Immature natural killer cell (primary cell): ENCODE data around the gene JUP. TPM values are rescaled to one million over a fixed set of nuclear protein-coding genes. Genes with fewer than 3 reads are reported as not detected.
A peak's percentile ranks its signal among the peaks of the same experiment; 100 is the strongest.
"Not testable (repeated sequence)": the region's sequence is repeated elsewhere in the genome, so short reads cannot be mapped to it uniquely, and the experiment has no call there.

Experiments
- DNase-seq, 3 donors: peaks; one replicate each; pipeline ENCODE4 v3.0.0; 2022; ENCODE audit warnings: mixed read lengths in 1 of 3
- H3K27ac Mint-ChIP-seq, 6 donors: one replicate each; pipeline ENCODE4 v1.8.0; 2020; ENCODE audit warnings: mixed read lengths in 6 of 6, mild to moderate bottlenecking in 5 of 6, inconsistent platforms in 4 of 6, moderate library complexity in 3 of 6
- H3K27me3 Mint-ChIP-seq, 3 donors: one replicate each; pipeline ENCODE4 v1.8.0; 2020 to 2021; ENCODE audit warnings: low read depth in 3 of 3, mild to moderate bottlenecking in 3 of 3, mixed read lengths in 3 of 3, moderate library complexity in 3 of 3, inconsistent platforms in 1 of 3
- H3K36me3 Mint-ChIP-seq, 3 donors: one replicate each; pipeline ENCODE4 v1.8.0; 2020; ENCODE audit warnings: mixed read lengths in 3 of 3, inconsistent platforms in 2 of 3, mild to moderate bottlenecking in 2 of 3
- H3K4me1 Mint-ChIP-seq, 2 donors: one replicate each; pipeline ENCODE4 v1.8.0; 2020; ENCODE audit warnings: inconsistent platforms in 2 of 2, mild to moderate bottlenecking in 2 of 2, mixed read lengths in 2 of 2, moderate library complexity in 1 of 2
- H3K4me3 Mint-ChIP-seq, 5 donors: one replicate each; pipeline ENCODE4 v1.8.0; 2020; ENCODE audit warnings: mild to moderate bottlenecking in 5 of 5, mixed read lengths in 5 of 5, inconsistent platforms in 3 of 5, moderate library complexity in 3 of 5
- H3K9me3 Mint-ChIP-seq, 6 donors: one replicate each; pipeline ENCODE4 v1.8.0; 2020; ENCODE audit warnings: mild to moderate bottlenecking in 6 of 6, mixed read lengths in 6 of 6, inconsistent platforms in 4 of 6, moderate library complexity in 3 of 6
- polyA plus RNA-seq, 3 donors: library from polyadenylated mRNA; unstranded; fragments of 300-500 nt; fragmentation: Illumina TruSeq; gene quantifications; one replicate each; pipeline ENCODE4 v1.2.3, GENCODE V29; 2021

JUP gene
- polyA plus RNA-seq, result under 1 TPM in 2 of 3 donors, not detected in 1; 0.61 to 0.76 TPM

DNA sequence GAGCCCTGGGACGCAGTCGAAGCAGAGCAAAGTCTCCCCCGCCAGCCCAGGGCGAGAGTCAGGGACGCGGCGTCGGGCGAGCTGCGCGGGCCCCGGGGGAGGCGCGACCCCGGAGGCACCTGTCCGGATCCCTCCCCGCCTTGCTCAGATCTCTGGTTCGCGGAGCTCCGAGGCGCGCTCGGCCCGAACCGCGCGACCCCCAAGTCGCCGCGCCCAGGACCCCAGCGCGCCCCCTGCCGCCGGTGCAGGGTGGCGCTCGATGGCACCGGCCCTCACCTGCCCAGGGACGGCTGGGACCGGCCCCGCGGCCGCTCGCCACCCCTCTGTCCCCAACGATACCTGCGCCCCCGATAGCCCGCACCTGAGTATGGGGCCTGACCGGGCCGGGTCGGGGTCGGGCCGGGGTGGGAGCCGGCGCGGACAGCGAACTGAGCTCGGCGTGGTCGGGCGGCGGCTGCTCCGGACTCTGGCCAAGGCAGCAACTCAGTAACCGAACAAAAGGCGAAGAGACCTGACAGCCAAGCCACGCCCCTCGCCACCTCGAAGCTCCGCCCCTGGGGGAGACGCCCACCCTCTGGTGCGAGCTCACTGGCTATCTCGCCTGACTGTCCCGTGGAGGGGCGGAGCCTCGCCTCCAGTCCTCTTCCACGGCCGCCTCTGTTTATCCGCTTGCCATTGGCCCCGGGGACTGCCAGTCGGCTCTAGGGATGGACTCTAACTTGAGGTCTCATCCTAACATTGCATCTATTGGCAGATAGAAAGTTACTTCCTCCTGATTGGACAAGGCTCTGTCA is at the start of gene JUP:
Gene JUP, minus strand, starts transcription at position 485 of the 794 bp plus-strand sequence. CDS start 14,857 bp downstream, outside the sequence.
- H3K36me3 Mint-ChIP-seq, result no peaks in the 10 kb centered on the region
- DNase-seq, result peak; percentile 88 to 90 (median 90)
- H3K27me3 Mint-ChIP-seq, result peaks cover 6 to 14% (median 9%) of the 10 kb centered on the region in 3 donors
- peaks cover 14 to 23% of the 10 kb centered on the region in 2 donors for H3K4me1 Mint-ChIP-seq
- no peaks in the 10 kb centered on the region for H3K9me3 Mint-ChIP-seq
- peak within 1 kb of the TSS in 3 of 6 donors; percentile 16 to 53 (median 35) for H3K27ac Mint-ChIP-seq
- H3K4me3 Mint-ChIP-seq, result peak within 1 kb of the TSS; percentile 71 to 82 (median 76)

- peak within 1 kb of the TSS; percentile 83 to 86 (median 84) for H3K4me3 Mint-ChIP-seq
- H3K9me3 Mint-ChIP-seq, result no peaks in the 10 kb centered on the region
- H3K27me3 Mint-ChIP-seq, result peaks cover 2 to 4% (median 3%) of the 10 kb centered on the region in 3 donors
- H3K27ac Mint-ChIP-seq, result peak within 1 kb of the TSS in 1 of 6 donors; percentile 56
- peaks cover 0 to 4% (median 0%) of the 10 kb centered on the region in 3 donors for H3K36me3 Mint-ChIP-seq
- H3K4me1 Mint-ChIP-seq, result peaks cover 12 to 19% of the 10 kb centered on the region in 2 donors
- peak; percentile 24 to 57 (median 39) for DNase-seq
Measured at GRCh38 chr17:41835800-41836549, 49.5 kb upstream of the JUP start, which contains the start of gene NT5C3B. NT5C3B (minus strand) TSS chr17:41836232; CDS start chr17:41836193, 39 bp downstream.

- no peak for DNase-seq
- H3K4me3 Mint-ChIP-seq, result peak overlapping the region; percentile 83 to 86 (median 84)
- H3K27ac Mint-ChIP-seq, result peak overlapping the region in 1 of 6 donors; percentile 40
- peaks cover 0 to 7% (median 0%) of the 10 kb centered on the region in 3 donors for H3K36me3 Mint-ChIP-seq
- H3K4me1 Mint-ChIP-seq, result peaks cover 12 to 19% of the 10 kb centered on the region in 2 donors
- peaks cover 2 to 4% (median 3%) of the 10 kb centered on the region in 3 donors for H3K27me3 Mint-ChIP-seq
- H3K9me3 Mint-ChIP-seq, result no peaks in the 10 kb centered on the region
Measured at GRCh38 chr17:41835214-41835799, 48.8 kb upstream of the JUP start.

GRCh38 chr17:41829961-41830360 is 43.5 kb upstream of the JUP start:
- H3K4me1 Mint-ChIP-seq, H3K9me3 Mint-ChIP-seq: not testable (repeated sequence)
- H3K36me3 Mint-ChIP-seq, result peaks cover 0 to 13% (median 0%) of the 10 kb centered on the region in 3 donors

GRCh38 chr17:41825175-41825845 is 38.8 kb upstream of the JUP start:
- Mint-ChIP-seq H3K27me3 (peaks cover 0 to 2% (median 1%) of the 10 kb centered on the region in 3 donors), H3K36me3 (peaks cover 0 to 6% (median 0%) of the 10 kb centered on the region in 3 donors), H3K9me3 (no peaks in the 10 kb centered on the region), H3K27ac (no peak overlapping the region), H3K4me1 (no peaks in the 10 kb centered on the region), H3K4me3 (no peak overlapping the region)
- DNase-seq, result no peak

More at GRCh38 chr17:41829961-41830360, 43.5 kb upstream of the JUP start:
- H3K27ac Mint-ChIP-seq, DNase-seq, H3K27me3 Mint-ChIP-seq, H3K4me3 Mint-ChIP-seq: not testable (repeated sequence)

- H3K4me3 Mint-ChIP-seq, result no peak overlapping the region
- no peak for DNase-seq
- H3K9me3 Mint-ChIP-seq, result no peaks in the 10 kb centered on the region
- no peaks in the 10 kb centered on the region for H3K4me1 Mint-ChIP-seq
- no peak overlapping the region for H3K27ac Mint-ChIP-seq
- peaks cover 0 to 6% (median 0%) of the 10 kb centered on the region in 3 donors for H3K36me3 Mint-ChIP-seq
- H3K27me3 Mint-ChIP-seq, result peaks cover 0 to 2% (median 1%) of the 10 kb centered on the region in 3 donors
Measured at GRCh38 chr17:41824086-41824485, 37.6 kb upstream of the JUP start.

GRCh38 chr17:41823580-41823979 is 37.1 kb upstream of the JUP start:
- no peaks in the 10 kb centered on the region for H3K9me3 Mint-ChIP-seq
- H3K4me3 Mint-ChIP-seq, result no peak overlapping the region
- peaks cover 0 to 2% (median 1%) of the 10 kb centered on the region in 3 donors for H3K27me3 Mint-ChIP-seq
- no peak overlapping the region for H3K27ac Mint-ChIP-seq
- no peak for DNase-seq
- peaks cover 0 to 3% (median 0%) of the 10 kb centered on the region in 3 donors for H3K36me3 Mint-ChIP-seq
- no peaks in the 10 kb centered on the region for H3K4me1 Mint-ChIP-seq

DNA sequence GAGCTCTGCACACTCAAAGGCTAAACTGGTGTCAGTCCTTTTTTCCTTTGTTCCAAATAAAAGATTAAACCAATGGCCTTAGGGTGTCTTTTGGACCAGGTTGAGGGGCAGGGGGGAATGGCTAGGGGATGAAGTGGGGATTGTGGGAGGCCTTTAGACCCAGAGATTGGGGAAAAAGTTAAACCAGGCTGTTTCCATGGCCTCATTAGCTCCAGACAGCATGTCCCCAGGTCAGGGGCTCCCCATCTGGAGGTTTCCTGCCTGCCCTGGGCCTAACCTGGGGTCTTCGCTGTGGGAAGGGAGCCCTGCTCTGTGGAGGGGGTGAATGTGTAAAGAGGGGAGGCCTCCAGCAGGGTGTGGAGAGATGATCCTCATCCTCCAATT is 36.6 kb upstream of the JUP start:
- Mint-ChIP-seq H3K36me3 (peaks cover 0 to 3% (median 0%) of the 10 kb centered on the region in 3 donors), H3K9me3 (no peaks in the 10 kb centered on the region), H3K27ac (no peak overlapping the region), H3K27me3 (peaks cover 0 to 2% (median 1%) of the 10 kb centered on the region in 3 donors), H3K4me3 (no peak overlapping the region), H3K4me1 (no peaks in the 10 kb centered on the region)
- no peak for DNase-seq

- Mint-ChIP-seq H3K36me3 (peaks cover 0 to 3% (median 0%) of the 10 kb centered on the region in 3 donors), H3K4me1 (no peaks in the 10 kb centered on the region), H3K27ac (no peak overlapping the region), H3K9me3 (no peaks in the 10 kb centered on the region), H3K4me3 (no peak overlapping the region), H3K27me3 (peaks cover 0 to 2% (median 1%) of the 10 kb centered on the region in 3 donors)
- DNase-seq, result no peak
Measured at GRCh38 chr17:41822216-41823140, 36.0 kb upstream of the JUP start.

DNA sequence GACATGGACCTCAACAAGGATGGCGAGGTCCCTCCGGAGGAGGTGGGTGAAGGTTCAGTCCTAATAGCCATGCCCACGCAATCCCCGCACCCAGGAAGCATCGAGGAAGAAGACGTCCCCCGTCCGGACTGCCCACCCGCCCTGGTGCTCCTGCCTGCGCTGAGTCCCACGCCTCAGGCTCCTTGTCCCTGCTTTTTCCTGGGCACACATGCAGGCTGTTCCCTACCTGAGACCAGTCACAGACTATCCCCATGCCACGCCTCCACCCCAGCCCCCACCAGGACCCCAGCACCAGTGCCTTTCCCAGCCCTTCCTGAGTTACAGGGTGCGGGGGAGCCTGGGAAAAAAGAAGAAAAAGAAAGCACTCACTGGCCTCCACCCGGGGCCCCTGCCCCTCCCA is 35.3 kb upstream of the JUP start:
- H3K4me1 Mint-ChIP-seq, result no peaks in the 10 kb centered on the region
- peaks cover 0 to 3% (median 0%) of the 10 kb centered on the region in 3 donors for H3K36me3 Mint-ChIP-seq
- H3K27me3 Mint-ChIP-seq, result peaks cover 0 to 2% (median 1%) of the 10 kb centered on the region in 3 donors
- DNase-seq, result no peak
- H3K27ac Mint-ChIP-seq, result no peak overlapping the region
- H3K9me3 Mint-ChIP-seq, result no peaks in the 10 kb centered on the region
- no peak overlapping the region for H3K4me3 Mint-ChIP-seq

DNA sequence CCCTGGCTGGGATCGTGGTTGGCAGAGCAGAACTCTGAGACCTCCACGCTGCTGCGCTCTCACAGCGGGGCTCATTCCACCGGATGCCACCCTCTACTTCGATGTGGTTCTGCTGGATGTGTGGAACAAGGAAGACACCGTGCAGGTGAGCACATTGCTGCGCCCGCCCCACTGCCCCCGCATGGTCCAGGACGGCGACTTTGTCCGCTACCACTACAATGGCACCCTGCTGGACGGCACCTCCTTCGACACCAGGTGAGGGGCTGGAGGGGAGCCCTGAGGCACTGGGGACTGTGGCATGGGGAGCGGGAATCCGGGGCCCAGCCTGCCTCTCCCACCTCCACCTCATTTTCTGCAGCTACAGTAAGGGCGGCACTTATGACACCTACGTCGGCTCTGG is 31.5 kb upstream of the JUP start:
- no peak overlapping the region for H3K4me3 Mint-ChIP-seq
- H3K4me1 Mint-ChIP-seq, result peaks cover 5 to 10% of the 10 kb centered on the region in 2 donors
- no peaks in the 10 kb centered on the region for H3K9me3 Mint-ChIP-seq
- no peaks in the 10 kb centered on the region for H3K36me3 Mint-ChIP-seq
- no peak overlapping the region for H3K27ac Mint-ChIP-seq
- peaks cover 0 to 4% (median 2%) of the 10 kb centered on the region in 3 donors for H3K27me3 Mint-ChIP-seq
- no peak for DNase-seq

GRCh38 chr17:41816637-41817320 is 30.3 kb upstream of the JUP start:
- DNase-seq, result no peak
- Mint-ChIP-seq H3K4me3 (no peak overlapping the region), H3K9me3 (no peaks in the 10 kb centered on the region), H3K27me3 (peaks cover 2 to 5% (median 4%) of the 10 kb centered on the region in 3 donors), H3K36me3 (no peaks in the 10 kb centered on the region), H3K4me1 (peaks cover 13 to 17% of the 10 kb centered on the region in 2 donors), H3K27ac (no peak overlapping the region)
